Measurements from ENCODE around the gene PCDHGA6.

PCDHGA6 gene

GRCh38 chr5:141420855-141421488 is 47.3 kb downstream of the PCDHGA6 start, which contains the start of gene PCDHGA11:
Gene PCDHGA11 (plus strand): TSS chr5:141421051. CDS start chr5:141421228, 177 bp downstream.
- DNase-seq (ENCODE audit: low spot score): peak; percentile 42

DNA sequence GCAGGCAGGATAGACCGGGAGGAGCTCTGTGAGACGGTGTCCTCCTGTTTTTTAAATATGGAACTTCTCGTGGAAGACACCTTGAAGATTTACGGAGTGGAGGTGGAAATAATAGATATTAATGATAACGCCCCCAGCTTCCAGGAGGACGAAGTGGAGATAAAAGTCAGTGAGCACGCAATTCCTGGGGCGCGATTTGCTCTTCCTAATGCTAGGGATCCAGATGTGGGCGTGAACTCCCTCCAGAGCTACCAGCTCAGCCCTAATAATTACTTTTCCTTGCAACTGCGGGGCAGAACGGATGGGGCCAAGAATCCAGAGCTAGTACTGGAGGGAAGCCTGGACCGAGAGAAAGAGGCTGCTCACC is 47.8 kb downstream of the PCDHGA6 start:
- no peak for DNase-seq (ENCODE audit: low spot score)

DNA sequence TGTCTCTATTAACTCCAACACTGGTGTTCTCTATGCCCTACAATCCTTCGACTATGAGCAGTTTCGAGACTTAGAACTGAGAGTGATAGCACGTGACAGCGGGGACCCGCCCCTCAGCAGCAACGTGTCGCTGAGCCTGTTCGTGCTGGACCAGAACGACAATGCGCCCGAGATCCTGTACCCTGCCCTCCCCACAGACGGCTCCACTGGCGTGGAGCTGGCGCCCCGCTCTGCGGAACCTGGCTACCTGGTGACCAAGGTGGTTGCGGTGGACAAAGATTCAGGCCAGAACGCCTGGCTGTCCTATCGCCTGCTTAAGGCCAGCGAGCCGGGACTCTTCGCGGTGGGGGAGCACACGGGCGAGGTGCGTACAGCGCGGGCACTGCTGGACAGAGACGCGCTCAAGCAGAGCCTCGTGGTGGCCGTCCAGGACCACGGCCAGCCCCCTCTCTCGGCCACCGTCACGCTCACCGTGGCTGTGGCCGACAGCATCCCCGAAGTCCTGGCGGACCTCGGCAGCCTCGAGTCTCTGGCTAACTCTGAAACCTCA is 49.1 kb downstream of the PCDHGA6 start:
- DNase-seq (ENCODE audit: low spot score): no peak

DNA sequence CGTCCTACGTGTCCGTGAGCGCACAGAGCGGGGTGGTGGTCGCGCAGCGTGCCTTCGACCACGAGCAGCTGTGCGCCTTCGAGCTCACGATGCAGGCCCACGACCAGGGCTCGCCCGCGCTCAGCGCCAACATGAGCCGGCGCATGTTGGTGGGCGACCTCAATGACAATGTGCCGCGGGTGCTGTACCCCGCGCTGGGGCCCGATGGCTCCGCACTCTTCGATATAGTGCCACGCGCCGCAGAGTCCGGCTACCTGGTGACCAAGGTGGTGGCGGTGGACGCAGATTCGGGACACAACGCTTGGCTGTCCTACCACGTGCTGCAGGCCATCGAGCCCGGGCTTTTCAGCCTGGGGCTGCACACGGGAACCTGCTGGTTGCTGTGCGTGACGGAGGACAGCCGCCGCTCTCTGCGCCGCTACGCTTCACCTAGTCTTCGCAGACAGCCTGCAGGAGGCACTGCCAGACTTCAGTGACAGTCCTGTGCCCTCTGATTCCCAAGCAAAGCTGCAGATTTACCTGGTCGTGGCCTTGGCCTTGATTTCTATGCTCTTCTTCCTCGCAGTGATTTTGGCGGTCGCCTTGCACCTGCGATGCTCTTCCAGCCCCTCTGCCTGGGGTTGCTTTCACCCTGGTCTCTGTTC is 54.2 kb downstream of the PCDHGA6 start:
- no peak for DNase-seq (ENCODE audit: low spot score)
